K562 (cell line): ENCODE results near the gene ASRGL1. TPM values are rescaled to one million over a fixed set of nuclear protein-coding genes. Genes with fewer than 3 reads are reported as not detected.

Experiments
- ATAC-seq: fragments of 200-7000 bp; cut with Tn5 transposase; 3 replicates; pipeline ENCODE4 v1.9.1; 2020; ENCODE audit warnings: moderate library complexity
- BruUV-seq: library from RNA; stranded (reverse); fragments of 400-500 nt; replicated peaks from 2 replicates; lab custom pipeline; 2021; lab: Mats Ljungman, UMichigan
- CTCF ChIA-PET: fragments of 300-600 bp; formaldehyde crosslinking; extraction: SDS; loops from one replicate; lab custom pipeline; 2021; ENCODE audit warnings: low intra/inter-chr PET ratio; lab: Yijun Ruan, JAX
- POLR2A ChIA-PET: fragments of 300-600, 350-650 bp; sonication (Branson Sonifier 250); formaldehyde crosslinking; extraction: SDS; loops from one replicate; lab custom pipeline; 2021; ENCODE audit warnings: antibody characterized with exemption, inconsistent platforms; lab: Yijun Ruan, JAX
- DNase-seq, 4 experiments: peaks; one replicate each; pipeline versions ENCODE4 v3.0.0 to v3.0.0-alpha.2; 2011 to 2018; ENCODE audit warnings: low spot score in 3 of 4, mixed read lengths in 3 of 4; ENCODE audit errors: extremely low read depth in 1 of 4
- FAIRE-seq: peaks from 2 replicates; lab custom pipeline; 2011; peaks lifted over from hg19 to GRCh38; lab: Jason Lieb, UNC
- H2AFZ ChIP-seq: 2 replicates; pipeline ENCODE4 v1.6.0; 2011; ENCODE audit warnings: low read depth, low read length, control low read depth, inconsistent platforms
- H3K27ac ChIP-seq: fragments of 200-600 bp; 3 replicates; pipeline ENCODE4 v1.8.0; 2011; ENCODE audit warnings: low read depth, mild to moderate bottlenecking, control low read depth, inconsistent platforms, low read length, moderate library complexity, mixed read lengths; ENCODE audit errors: extremely low read depth
- H3K27me3 ChIP-seq, 2 experiments: fragments of 300-600 bp in 1 of 2; 2 replicates in 1 of 2; 3 replicates in 1 of 2; pipeline versions ENCODE4 v1.6.0 to v1.8.0; 2011; ENCODE audit warnings: inconsistent platforms in 2 of 2, low read length in 2 of 2, mild to moderate bottlenecking in 1 of 2, mixed read lengths in 1 of 2, moderate library complexity in 1 of 2; ENCODE audit not compliant: control insufficient read depth in 2 of 2, insufficient read depth in 2 of 2
- H3K36me3 ChIP-seq: fragments of 300-600 bp; 3 replicates; pipeline ENCODE4 v1.8.0; 2011; ENCODE audit warnings: mild to moderate bottlenecking, low read length, inconsistent platforms; ENCODE audit not compliant: control insufficient read depth, insufficient read depth
- H3K4me1 ChIP-seq, 2 experiments: fragments of 200-600 bp in 1 of 2; replicated peaks in 1 of 2; 2 replicates in 1 of 2; 3 replicates in 1 of 2; pipeline versions ENCODE4 v1.5.1 to v1.8.0; 2011; ENCODE audit warnings: inconsistent platforms in 2 of 2, low read length in 2 of 2, mild to moderate bottlenecking in 1 of 2, mixed read lengths in 1 of 2, moderate library complexity in 1 of 2; ENCODE audit not compliant: control insufficient read depth in 2 of 2, insufficient read depth in 2 of 2
- H3K4me2 ChIP-seq: 2 replicates; pipeline ENCODE4 v1.6.1; 2011; ENCODE audit warnings: low read length, control low read depth, inconsistent platforms, mixed read lengths; ENCODE audit not compliant: insufficient read depth
- H3K4me3 ChIP-seq: fragments of 200-600 bp; sonication (generic), shearing (Covaris generic); 2 replicates; pipeline ENCODE4 v1.5.1; 2016; ENCODE audit warnings: control low read depth, inconsistent platforms
- H3K79me2 ChIP-seq: fragments of 200-600 bp; 3 replicates; pipeline ENCODE4 v1.8.0; 2011; ENCODE audit warnings: low read length, inconsistent platforms; ENCODE audit not compliant: control insufficient read depth, insufficient read depth
- H3K9ac ChIP-seq, 2 experiments: 2 replicates each; pipeline versions ENCODE4 v1.6.0 to v1.6.1; 2011; ENCODE audit warnings: low read depth in 2 of 2, low read length in 2 of 2, control low read depth in 1 of 2, inconsistent platforms in 1 of 2, mild to moderate bottlenecking in 1 of 2, mixed read lengths in 1 of 2; ENCODE audit not compliant: insufficient read depth in 1 of 2
- H3K9me1 ChIP-seq: one replicate; pipeline ENCODE4 v1.6.0; 2011; ENCODE audit warnings: inconsistent platforms, mild to moderate bottlenecking, low read length, moderate library complexity; ENCODE audit not compliant: control insufficient read depth, insufficient read depth
- H3K9me3 ChIP-seq: replicated peaks from 2 replicates; pipeline ENCODE4 v1.5.1; 2011; ENCODE audit warnings: low read depth, low read length, inconsistent platforms; ENCODE audit not compliant: control insufficient read depth, insufficient read depth
- H4K20me1 ChIP-seq: replicated peaks from 2 replicates; pipeline ENCODE4 v1.6.1; 2011; ENCODE audit warnings: low read length, inconsistent platforms, mixed read lengths; ENCODE audit not compliant: control insufficient read depth, insufficient read depth
- CTCF ChIP-seq, 3 experiments: IDR thresholded peaks in 2 of 3; conservative IDR thresholded peaks in 1 of 3; 2 replicates each; pipeline ENCODE4 v1.5.1; 2011 to 2012; ENCODE audit warnings: low read length in 3 of 3, mild to moderate bottlenecking in 3 of 3, control low read depth in 2 of 3, improper control_type of control experiment in 1 of 3, inconsistent platforms in 1 of 3, low read depth in 1 of 3, mixed read lengths in 1 of 3, moderate library complexity in 1 of 3; ENCODE audit not compliant: insufficient read depth in 2 of 3
- GATA2 ChIP-seq: sonication (generic); formaldehyde crosslinking; IDR thresholded peaks from 2 replicates; pipeline ENCODE4 v1.4.0; 2020; ENCODE audit warnings: mild to moderate bottlenecking, missing genetic modification reagents
- NELFE ChIP-seq: IDR thresholded peaks from 2 replicates; pipeline ENCODE4 v1.6.1; 2011; ENCODE audit warnings: mild to moderate bottlenecking; ENCODE audit not compliant: insufficient read depth, insufficient read length
- NR2C2 ChIP-seq, 2 experiments: fragments of 200-800 bp in 1 of 2; sonication (Bioruptor generic) in 1 of 2; sonication (generic) in 1 of 2; formaldehyde crosslinking in 1 of 2; IDR thresholded peaks; 2 replicates each; pipeline versions ENCODE4 v1.6.1 to v1.8.0; 2016 to 2022; ENCODE audit warnings: mild to moderate bottlenecking in 1 of 2, missing compliant biosample characterization in 1 of 2, missing genetic modification characterization in 1 of 2, missing genetic modification reagents in 1 of 2
- POLR3A ChIP-seq: IDR thresholded peaks from 2 replicates; pipeline ENCODE4 v1.6.1; 2011; ENCODE audit warnings: borderline replicate concordance, mild to moderate bottlenecking, moderate library complexity; ENCODE audit not compliant: insufficient read length, insufficient read depth; ENCODE audit errors: extremely low read depth
- ZNF407 ChIP-seq: fragments of 450-650 bp; IDR thresholded peaks from 2 replicates; pipeline ENCODE4 v1.6.1; 2016; ENCODE audit warnings: low read depth
- WGBS: fragments of 100-300 bp; shearing (Covaris generic); methylation state at CpG from one replicate; pipeline ENCODE4 v1.1.6; 2016; ENCODE audit warnings: low coverage, mixed read lengths; ENCODE audit not compliant: insufficient coverage; ENCODE audit errors: missing lambda C conversion rate; 5-methylcytosine and 5-hydroxymethylcytosine counted together
- in situ Hi-C: fragments of 300-500 bp; cut with MboI; formaldehyde crosslinking; loops from 4 replicates; pipeline ENCODE4 v1.15.0; 2018; ENCODE audit warnings: inconsistent platforms, mixed read lengths
- intact Hi-C: fragments of 100-400 bp; cut with micrococcal nuclease; formaldehyde crosslinking; loops from 2 replicates; pipeline ENCODE4 v1.14.2; 2022
- polyA plus RNA-seq, 8 experiments: library from polyadenylated mRNA; depleted of rRNA in 4 of 8; stranded (reverse) in 5 of 8; unstranded in 3 of 8; fragments of >200 nt; fragmentation: Nextera tagmentation in 2 of 8; fragmentation: Illumina TruSeq in 1 of 8; extraction: Ambion mirVana in 2 of 8; extraction: Trizol in 1 of 8; gene quantifications; 2 replicates each; pipeline versions ENCODE4 v1.2.1 to v1.2.3, GENCODE V29; 2011 to 2014; ENCODE audit warnings: inconsistent platforms in 1 of 8, missing spikeins in 1 of 8
- total RNA-seq, 7 experiments: library from RNA; depleted of rRNA in 6 of 7; stranded (reverse); fragments of >200 nt in 6 of 7; fragmentation: Illumina TruSeq in 2 of 7; extraction: Trizol in 2 of 7; gene quantifications; 2 replicates each; pipeline versions ENCODE4 v1.2.1 to v1.2.3, GENCODE V29; 2011 to 2021; ENCODE audit warnings: low replicate concordance in 1 of 7

The ASRGL1 gene
- total and polyA plus RNA-seq, 9 of the 15 experiments (the other 6 are each of a cell fraction or from before 2014, with no cell fraction given), result 3.1 to 23.0 (median 11.2) TPM

DNA sequence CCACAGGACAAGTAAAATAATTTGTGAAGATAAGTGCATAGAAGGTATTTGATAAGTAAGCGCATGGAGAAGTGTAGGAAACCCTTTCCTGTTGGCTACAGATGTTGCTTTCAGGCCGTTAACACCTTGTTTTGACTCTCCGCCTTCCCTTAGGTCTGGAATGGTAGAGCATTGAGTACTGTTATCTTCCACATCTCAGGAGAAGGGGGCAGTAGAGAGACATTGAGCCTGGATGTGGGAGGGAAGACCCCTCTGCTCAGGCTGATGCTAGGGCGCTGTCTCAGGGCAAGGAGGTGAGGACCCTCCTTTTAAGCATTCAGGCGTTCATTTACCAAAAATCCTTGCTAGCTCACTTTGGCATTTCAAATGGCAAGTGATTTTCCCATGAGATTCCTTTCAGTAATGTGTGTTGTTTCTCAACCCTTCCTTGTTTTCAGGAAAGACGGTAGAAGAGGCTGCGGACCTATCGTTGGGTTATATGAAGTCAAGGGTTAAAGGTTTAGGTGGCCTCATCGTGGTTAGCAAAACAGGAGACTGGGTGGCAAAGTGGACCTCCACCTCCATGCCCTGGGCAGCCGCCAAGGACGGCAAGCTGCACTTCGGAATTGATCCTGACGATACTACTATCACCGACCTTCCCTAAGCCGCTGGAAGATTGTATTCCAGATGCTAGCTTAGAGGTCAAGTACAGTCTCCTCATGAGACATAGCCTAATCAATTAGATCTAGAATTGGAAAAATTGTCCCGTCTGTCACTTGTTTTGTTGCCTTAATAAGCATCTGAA, 54.6 kb downstream of the ASRGL1 start:
- BruUV-seq, result no TSS peak
- FAIRE-seq (no peak), DNase-seq (peak in 1 of 4 experiments; percentile 13), ATAC-seq (no peak)
- no peaks in the 10 kb centered on the region for H3K9me3 ChIP-seq
- H3K27ac ChIP-seq, result no peak overlapping the region
- H2AFZ ChIP-seq, result no peak overlapping the region
- WGBS, result 79% methylated on average over 16 of the region's 16 CpGs
- H3K79me2 ChIP-seq, result no peaks in the 10 kb centered on the region
- intact Hi-C loops (loop anchor here (10.0 kb wide), 1 partner anchor 373 kb away; the partner anchor contains the start of gene POLR2G), in situ Hi-C loops (loop anchor here (5.0 to 25.0 kb wide), 4 partner anchors 163 to 620 kb away; partner anchors contain the start of gene SLC22A8)
- ChIA-PET CTCF (no interaction called here), POLR2A (interaction anchor here (1.8 to 2.7 kb wide), 2 partner anchors 151 to 273 kb away, joined by 5 to 8 read pairs; partner anchors contain the start of genes C11orf98 and CSKMT)
- H3K4me1 ChIP-seq, result peaks cover 31 to 34% of the 10 kb centered on the region in 2 experiments
- no peak overlapping the region for H3K9ac ChIP-seq
- no peak overlapping the region for H3K4me3 ChIP-seq
- no peaks in the 10 kb centered on the region for H4K20me1 ChIP-seq
- no peaks in the 10 kb centered on the region for H3K9me1 ChIP-seq
- H3K27me3 ChIP-seq, result no peaks in the 10 kb centered on the region
- no peaks in the 10 kb centered on the region for H3K36me3 ChIP-seq
- no peak overlapping the region for H3K4me2 ChIP-seq
- TF ChIP-seq GATA2 (CRISPR knock-in tag) (peak; percentile 47; the same call in 1 of the 2 replicates), POLR3A (no peak), NELFE (no peak), ZNF407 (no peak), NR2C2 (CRISPR knock-in tag; IDR thresholded peaks at IDR 0.05) (no peak), NR2C2 (tag; IDR thresholded peaks at IDR 0.05) (no peak), CTCF (IDR thresholded peaks at IDR 0.05 in 2 of 3, conservative IDR thresholded peaks at IDR 0.05 in 1 of 3; ENCODE audit: insufficient read depth in 2 of 3, low read depth in 1 of 3, low read length in 3 of 3) (0 out of 6 replicates have a peak, but pooled peaks of 1 of the 3 experiments have one; percentile 9)
